RKO (cell line): Measurements from ENCODE around the gene SEPHS2.
"Not testable (repeated sequence)": the region's sequence is repeated elsewhere in the genome, so short reads cannot be mapped to it uniquely, and the experiment has no call there.

ENCODE experiments used
- DNase-seq: peaks from one replicate; pipeline ENCODE4 v3.0.0-alpha.2; 2016; ENCODE audit warnings: low spot score

SEPHS2 gene, protein sequence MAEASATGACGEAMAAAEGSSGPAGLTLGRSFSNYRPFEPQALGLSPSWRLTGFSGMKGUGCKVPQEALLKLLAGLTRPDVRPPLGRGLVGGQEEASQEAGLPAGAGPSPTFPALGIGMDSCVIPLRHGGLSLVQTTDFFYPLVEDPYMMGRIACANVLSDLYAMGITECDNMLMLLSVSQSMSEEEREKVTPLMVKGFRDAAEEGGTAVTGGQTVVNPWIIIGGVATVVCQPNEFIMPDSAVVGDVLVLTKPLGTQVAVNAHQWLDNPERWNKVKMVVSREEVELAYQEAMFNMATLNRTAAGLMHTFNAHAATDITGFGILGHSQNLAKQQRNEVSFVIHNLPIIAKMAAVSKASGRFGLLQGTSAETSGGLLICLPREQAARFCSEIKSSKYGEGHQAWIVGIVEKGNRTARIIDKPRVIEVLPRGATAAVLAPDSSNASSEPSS

DNA sequence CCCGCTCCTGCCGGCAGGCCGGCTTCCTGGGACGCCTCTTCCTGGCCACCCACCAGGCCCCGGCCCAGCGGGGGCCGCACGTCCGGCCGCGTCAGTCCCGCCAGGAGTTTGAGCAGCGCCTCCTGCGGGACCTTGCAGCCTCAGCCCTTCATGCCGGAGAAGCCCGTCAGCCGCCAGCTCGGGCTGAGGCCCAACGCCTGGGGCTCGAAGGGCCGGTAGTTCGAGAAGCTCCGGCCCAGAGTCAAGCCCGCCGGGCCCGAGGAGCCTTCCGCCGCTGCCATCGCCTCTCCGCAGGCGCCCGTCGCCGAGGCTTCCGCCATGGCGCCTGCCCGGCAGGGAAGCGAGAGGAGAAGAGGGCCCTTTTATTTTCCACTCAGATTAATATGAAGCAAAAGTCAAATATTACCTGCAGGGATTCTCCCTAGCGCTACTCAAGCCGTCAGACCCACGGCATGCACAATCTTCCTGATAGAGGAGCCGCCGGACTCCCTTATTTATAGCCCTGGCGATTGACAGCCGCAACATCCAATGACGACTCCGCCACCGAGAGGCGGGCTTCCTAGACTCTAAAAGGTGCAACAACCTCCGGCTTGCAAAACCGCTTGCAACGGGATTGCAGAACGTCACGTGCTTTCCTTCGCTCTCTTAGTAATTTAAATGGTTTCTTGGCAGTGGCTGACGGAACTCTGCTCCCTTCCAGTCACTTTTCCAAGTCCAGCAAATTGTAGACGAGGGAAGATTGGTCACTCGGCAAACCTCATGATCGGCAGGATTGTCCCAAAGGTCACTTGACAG lies at the start of gene SEPHS2:
SEPHS2 (minus strand) TSS at position 467 of the 795 bp plus-strand sequence; CDS start at position 320, 147 bp downstream.
- peak; percentile 98 for DNase-seq

DNA sequence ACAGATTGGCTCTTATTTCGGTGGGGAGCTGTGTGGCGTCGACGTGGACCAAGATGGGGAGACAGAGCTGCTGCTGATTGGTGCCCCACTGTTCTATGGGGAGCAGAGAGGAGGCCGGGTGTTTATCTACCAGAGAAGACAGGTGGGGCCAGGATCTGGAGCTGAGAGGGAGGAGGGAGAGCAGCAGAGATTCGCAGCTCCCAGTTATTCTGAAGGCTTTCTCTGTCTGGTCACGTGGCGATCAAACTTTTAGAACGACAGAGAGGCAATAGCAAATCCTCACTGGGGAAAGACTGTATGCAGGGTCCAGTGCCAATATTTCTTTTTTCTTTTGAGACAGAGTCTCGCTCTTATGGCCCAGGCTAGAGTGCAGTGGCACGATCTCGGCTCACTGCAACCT lies 49.0 kb upstream of the SEPHS2 start:
- no peak for DNase-seq

DNA sequence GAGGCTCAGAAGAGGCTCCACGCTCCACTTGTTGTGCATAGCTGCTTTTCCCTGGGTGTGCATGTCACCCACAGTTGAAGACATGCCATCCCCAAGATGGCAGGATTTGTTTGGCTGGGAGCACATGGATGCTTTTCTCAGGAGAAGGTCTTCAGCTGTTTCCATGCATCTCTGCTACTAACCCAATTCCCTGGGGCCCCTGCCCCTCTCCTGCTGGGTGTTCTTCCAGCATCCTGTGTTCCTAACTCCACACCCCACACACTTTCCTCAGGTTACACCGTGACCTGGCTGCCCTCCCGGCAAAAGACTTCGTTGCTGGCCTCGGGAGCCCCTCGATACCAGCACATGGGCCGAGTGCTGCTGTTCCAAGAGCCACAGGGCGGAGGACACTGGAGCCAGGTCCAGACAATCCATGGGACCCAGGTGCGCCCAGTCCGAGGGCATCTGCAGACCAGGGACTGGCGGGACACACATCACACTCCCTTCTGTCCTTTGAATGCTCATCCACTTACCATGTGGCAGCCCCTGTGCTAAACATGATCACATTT lies 48.3 kb upstream of the SEPHS2 start:
- no peak for DNase-seq

GRCh38 chr16:30491744-30492308 lies 46.2 kb upstream of the SEPHS2 start:
- peak; percentile 39 for DNase-seq

GRCh38 chr16:30491229-30491628 lies 45.6 kb upstream of the SEPHS2 start:
- DNase-seq, result no peak

- DNase-seq, result no peak
Measured at GRCh38 chr16:30490210-30490609, 44.5 kb upstream of the SEPHS2 start.

GRCh38 chr16:30488764-30489605 lies 43.3 kb upstream of the SEPHS2 start:
- no peak for DNase-seq

DNA sequence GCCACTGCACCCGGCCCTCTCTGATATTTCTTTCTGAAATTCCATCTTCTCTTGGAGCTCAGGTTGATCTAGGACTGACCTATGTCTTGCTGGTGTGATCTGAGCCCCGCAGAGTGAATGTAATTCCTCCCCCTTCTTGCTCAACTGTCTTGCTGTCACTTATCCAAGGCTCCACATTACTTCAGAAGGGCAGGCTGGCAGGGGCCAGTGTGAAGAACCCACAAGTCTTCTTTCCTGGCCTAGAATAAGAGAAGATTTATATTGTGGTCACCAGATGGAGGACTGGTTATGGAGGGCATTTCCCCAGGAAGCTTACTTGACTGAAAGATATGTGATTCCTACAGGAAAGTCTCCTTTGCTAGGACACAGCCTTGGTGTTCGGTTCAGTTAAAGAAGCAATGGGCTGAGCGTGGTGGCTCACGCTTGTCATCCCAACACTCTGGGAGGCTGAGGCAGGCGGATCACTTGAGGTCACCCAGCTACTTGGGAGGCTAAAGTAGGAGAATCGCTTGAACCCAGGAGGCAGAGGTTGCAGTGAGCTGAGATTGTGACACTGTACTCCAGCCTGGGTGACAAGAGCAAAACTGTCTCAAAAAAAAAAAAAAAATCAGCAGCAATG lies 40.3 kb upstream of the SEPHS2 start:
- DNase-seq, result no peak

GRCh38 chr16:30484887-30485286 lies 39.2 kb upstream of the SEPHS2 start:
- DNase-seq, result no peak

GRCh38 chr16:30482366-30482765 lies 36.7 kb upstream of the SEPHS2 start:
- no peak for DNase-seq

GRCh38 chr16:30481381-30481780 lies 35.7 kb upstream of the SEPHS2 start:
- no peak for DNase-seq

- DNase-seq, result no peak
Measured at GRCh38 chr16:30478766-30479478, 33.2 kb upstream of the SEPHS2 start.

DNA sequence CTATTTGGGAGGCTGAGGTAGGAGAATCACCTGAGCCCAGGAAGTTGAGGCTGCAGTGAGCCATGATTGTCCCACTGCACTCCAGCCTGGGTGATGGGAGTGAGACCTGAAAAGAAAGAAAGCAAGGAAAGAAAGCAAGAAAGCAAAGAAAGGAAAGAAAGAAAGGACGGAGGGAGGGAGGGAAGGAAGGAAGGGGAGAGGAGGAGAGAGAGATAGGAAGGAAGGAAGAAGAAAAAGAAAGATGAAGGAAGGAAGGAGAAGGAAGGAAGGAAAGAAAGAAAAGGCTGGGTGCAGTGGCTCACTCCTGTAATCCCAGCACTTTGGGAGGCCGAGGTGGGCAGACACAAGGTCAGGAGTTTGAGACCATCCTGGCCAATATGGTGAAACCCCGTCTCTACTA lies 32.1 kb upstream of the SEPHS2 start:
- DNase-seq, result not testable (repeated sequence)

DNA sequence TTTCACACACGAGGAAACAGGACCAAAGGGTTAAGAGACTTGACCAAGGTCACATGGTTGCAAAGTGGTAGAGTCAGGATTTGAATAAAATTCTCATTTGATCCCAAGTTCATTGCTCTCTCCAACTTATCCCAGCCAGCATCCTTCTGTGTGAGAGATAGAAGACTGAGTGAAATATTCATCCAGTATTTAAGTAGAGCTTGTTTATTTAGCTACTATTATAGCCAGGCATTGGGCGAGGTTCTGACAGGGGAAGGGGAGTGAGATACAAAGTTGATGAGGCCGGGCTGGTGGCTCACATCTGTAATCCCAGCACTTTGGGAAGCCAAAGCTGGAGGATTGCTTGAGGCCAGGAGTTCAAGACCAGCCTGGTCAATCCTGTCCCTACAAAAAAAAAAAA lies 31.3 kb upstream of the SEPHS2 start:
- no peak for DNase-seq

- DNase-seq, result no peak
Measured at GRCh38 chr16:30474684-30475083, 29.0 kb upstream of the SEPHS2 start.

GRCh38 chr16:30474074-30474452 lies 28.4 kb upstream of the SEPHS2 start:
- DNase-seq, result no peak

- DNase-seq, result no peak
Measured at GRCh38 chr16:30473231-30474073, 27.8 kb upstream of the SEPHS2 start.

DNA sequence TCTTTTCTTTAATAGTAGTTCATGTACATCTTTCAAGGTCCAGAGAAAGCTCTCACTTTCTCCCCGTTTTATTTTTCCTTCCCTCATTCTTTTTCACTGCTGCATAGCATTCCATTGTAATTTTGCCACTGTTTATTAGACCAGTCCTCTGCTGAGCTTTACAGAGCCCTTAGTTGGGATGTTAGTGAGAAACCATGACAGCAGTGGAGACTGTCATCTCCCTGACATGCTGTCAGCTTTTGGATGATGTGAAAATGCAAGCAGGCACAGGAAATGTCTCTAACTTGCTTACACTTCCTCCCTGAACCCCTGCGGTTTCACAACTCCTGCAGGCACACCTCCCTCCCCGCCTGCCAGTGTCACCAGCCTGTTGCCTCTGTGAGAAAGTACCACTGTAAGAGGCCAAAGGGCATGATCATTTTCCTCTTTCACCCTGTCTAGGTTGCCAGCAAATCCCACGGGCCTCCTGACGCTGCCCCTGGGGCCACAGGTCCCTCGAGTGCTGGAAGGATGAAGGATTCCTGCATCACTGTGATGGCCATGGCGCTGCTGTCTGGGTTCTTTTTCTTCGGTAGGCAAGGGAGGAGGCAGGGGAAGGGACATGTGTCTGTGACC lies 26.8 kb upstream of the SEPHS2 start, which contains the start of gene ITGAL:
ITGAL (plus strand) TSS at position 415 of the 615 bp plus-strand sequence; CDS start at position 511, 96 bp downstream.
- no peak for DNase-seq

DNA sequence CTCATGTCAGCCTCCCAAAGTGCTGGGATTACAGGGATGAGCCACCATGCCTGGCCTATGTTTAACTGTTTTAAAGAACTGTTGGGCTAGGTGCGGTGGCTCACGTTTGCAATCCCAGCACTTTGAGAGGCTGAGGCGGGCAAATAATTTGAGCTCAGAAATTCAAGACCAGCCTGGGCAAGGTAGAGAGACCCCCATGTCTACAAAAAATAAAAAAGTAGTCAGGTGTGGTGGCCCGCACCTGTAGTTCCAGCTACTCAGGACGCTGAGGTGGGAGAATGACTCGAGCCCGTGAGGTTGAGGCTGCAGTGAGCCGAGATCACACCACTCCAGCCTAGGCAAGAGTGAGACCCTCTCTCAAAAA lies 24.9 kb upstream of the SEPHS2 start:
- no peak for DNase-seq
